Measurements from ENCODE around the gene SCFD1.
"Not testable (repeated sequence)": the region's sequence is repeated elsewhere in the genome, so short reads cannot be mapped to it uniquely, and the experiment has no call there.

SCFD1 gene

GRCh38 chr14:30597504-30597903, 24.6 kb upstream of the SCFD1 start:
- H3K4me3 ChIP-seq (ENCODE audit: low read depth, low read length) = no peak overlapping the region
- TF ChIP-seq CTCF (IDR thresholded peaks at IDR 0.05; ENCODE audit: low read depth, low read length) = no peak

GRCh38 chr14:30600922-30601918, 20.9 kb upstream of the SCFD1 start:
- TF ChIP-seq CTCF (IDR thresholded peaks at IDR 0.05; ENCODE audit: low read depth, low read length) = no peak
- no peak overlapping the region for H3K4me3 ChIP-seq (ENCODE audit: low read depth, low read length)

GRCh38 chr14:30603402-30603801, 18.7 kb upstream of the SCFD1 start:
- no peak for TF ChIP-seq CTCF (IDR thresholded peaks at IDR 0.05; ENCODE audit: low read depth, low read length)
- H3K4me3 ChIP-seq (ENCODE audit: low read depth, low read length) = no peak overlapping the region

- H3K4me3 ChIP-seq (ENCODE audit: low read depth, low read length) = not testable (repeated sequence)
Observed at GRCh38 chr14:30604696-30605095, 17.4 kb upstream of the SCFD1 start.

GRCh38 chr14:30607156-30607780, 14.9 kb upstream of the SCFD1 start:
- TF ChIP-seq CTCF (IDR thresholded peaks at IDR 0.05; ENCODE audit: low read depth, low read length) = no peak
- H3K4me3 ChIP-seq (ENCODE audit: low read depth, low read length) = no peak overlapping the region

GRCh38 chr14:30608533-30609006, 13.5 kb upstream of the SCFD1 start:
- no peak overlapping the region for H3K4me3 ChIP-seq (ENCODE audit: low read depth, low read length)

More at GRCh38 chr14:30608533-30609006, 13.5 kb upstream of the SCFD1 start:
- no peak for TF ChIP-seq CTCF (IDR thresholded peaks at IDR 0.05; ENCODE audit: low read depth, low read length)
